Stimulated activated CD4-positive, alpha-beta T cell treated with anti-CD3 and anti-CD28 coated beads, Interleukin-1b, Interleukin-23, amount 100 ng/mL, for 24 hours (primary cell): Measurements from ENCODE around the gene PLPP3.

Experiments
- DNase-seq, 4 experiments: peaks; one replicate each; pipeline ENCODE4 v3.0.0-alpha.2; 2020; ENCODE audit warnings: low read depth in 4 of 4, low spot score in 1 of 4

The PLPP3 gene

DNA sequence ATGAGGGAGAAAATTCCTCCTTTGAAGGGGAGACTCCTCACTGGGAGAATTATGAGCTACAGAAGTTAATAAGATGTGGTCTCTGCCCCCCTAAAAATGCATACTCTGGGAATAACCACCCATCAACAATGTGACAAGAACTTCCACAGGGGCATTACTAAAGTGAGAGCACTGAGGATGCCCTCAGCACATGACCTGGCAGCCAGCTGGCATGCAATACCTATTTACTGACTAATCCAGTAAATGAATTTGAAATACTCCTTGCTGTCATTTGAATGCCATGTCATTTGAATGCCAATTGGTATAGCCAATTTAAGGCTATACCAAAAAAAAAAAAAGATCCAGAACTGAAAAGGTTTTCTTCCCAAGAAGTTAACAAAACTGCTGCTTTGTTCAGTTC, 30.8 kb downstream of the PLPP3 start:
- DNase-seq, result no peak

DNA sequence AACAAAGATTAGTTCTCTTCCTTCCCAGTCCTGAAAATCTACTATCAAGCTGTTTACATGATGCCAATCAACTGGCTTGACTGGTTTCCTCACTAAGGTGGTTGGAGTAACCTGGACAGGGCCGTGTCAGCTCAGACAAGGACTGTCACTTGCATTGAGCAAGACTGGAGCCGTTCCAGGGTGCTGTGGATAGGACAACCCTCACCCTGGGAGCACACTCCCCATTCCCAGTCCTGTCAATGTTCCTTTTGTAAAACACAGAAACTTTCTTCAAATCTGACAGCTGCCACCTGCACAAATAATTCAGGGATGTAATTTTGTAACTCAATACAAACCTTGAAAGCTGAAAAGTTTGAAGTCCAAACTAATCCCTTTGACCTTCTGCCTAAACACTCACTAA, 31.4 kb downstream of the PLPP3 start:
- no peak for DNase-seq

DNA sequence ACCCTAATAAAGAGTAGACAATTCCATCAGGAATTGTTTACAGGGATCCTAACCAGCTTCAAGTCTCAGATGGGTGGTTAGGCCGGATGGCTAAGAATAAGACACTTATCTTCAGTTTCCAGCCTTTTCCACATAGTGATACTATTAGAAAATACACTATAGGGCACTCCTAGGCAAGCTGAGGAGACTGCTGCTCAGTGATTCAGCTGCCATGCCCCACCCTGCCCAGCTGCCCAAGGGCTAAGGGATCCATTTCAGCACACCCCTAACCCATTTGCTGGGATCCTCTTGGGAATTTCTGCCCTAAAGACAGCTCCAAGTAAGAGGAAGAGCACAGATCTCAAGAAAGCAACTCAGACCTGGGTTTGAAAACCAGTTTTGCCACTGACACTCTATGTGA, 31.9 kb downstream of the PLPP3 start:
- no peak for DNase-seq

DNA sequence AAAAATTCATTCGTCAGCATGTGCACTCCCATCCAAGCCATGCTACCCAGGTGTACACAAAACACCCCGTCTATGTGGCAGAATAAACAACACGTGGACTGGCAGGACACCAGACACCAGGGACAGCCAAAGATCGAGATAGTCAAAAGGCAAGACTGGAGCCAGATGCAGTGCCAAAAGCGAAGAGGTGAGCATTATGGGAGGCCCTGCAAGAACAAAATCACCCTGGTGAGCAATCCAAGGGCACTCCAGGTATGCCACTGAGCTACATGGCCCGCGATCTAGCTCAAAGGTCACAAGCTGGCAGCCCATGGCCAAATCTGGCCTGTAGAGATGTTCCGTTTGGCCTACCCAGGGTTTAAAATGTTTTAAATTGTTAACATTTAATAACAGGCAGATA, 33.7 kb downstream of the PLPP3 start:
- no peak for DNase-seq

DNA sequence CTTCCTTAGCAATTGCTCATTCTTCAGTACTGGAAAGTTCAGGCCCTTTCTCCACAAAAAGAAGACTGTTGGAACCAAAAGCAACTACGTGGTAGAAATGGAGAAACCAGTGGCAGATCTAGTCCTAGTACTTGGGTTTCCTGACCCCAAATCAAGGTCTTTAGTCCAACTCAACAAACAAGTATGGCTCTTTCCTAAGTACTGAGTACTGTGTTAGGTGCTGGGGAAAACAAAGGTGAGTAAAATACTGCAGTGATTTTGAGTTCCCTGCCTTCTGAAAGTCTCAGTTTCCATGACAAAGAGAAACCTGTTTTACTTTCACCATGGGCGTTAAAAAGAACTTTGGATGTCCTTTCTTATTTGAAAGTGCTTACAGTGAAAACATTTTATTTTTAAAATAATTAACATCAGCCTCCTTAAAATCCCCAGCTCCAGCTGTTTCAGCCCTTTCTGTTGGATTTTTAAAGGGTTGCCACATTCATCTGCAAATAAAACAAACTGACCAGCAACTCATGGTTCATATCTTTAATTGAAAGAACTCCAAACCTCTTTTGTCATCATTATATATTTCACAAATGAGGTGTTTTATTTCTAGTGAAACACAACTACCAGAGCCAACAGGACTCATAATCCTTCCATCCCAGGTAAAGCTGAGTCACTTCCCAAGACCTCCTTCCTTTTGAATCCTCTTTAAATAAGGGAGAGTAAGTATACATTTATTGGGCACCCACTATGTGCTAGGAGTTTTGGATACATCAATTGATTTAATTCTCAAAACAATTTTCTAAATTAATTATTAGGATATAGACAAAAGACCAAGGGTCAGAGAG, 35.4 kb downstream of the PLPP3 start:
- no peak for DNase-seq

DNA sequence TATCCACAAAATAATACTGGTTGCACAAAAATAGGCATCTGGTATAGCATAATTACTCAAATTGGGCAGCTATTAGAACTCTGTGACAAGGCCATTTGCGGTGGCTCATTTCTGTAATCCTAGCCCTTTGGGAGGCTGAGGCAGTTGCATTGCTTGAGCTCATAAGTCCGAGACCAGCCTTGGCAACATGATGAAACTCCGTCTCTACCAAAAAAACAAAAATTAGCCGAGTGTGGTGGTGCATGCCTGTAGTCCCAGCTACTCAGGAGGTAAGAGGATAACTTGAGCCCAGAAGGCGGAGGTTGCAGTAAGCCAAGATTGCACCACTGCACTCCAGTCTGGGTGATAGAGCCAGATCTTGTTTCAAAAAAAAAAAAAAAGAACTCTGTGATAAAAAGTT, 36.7 kb downstream of the PLPP3 start:
- no peak for DNase-seq

DNA sequence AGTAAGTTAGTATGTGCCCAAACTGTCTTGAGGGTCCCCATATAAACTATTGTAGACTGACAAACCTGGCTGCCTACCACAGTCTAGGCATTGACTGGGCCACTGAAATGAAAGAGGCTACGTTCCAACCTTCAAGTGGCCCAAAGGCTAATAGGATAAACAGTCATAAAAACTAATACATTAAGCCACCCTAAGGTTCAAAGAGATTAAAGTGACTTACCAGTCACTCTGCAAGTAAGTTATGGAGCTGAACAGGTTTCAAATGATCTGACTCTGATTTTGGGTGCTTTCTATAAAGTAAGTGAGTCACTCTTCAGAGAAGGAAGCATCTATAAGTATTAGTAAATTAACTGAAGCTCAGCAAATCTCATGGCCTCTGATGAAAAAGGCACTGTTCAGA, 38.0 kb downstream of the PLPP3 start:
- DNase-seq, result no peak

DNA sequence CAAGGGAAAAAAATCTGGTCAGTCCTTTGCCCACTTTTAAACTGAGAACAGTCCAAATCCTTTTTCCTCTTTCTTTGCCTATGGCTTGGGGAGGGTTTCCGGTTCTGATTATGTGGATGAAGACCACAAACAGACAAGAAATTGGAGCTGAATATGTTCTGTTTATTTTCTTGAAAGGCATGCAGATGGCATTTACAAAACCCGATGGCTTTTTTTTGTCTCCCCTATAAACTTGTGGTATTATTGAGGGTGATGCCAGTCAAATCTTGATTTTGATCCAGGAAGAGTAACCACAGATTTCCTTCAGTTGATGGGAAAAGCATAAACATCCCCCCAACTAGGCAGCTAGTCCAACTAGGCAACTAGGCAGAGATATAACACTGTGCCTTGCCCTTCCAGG, 38.9 kb downstream of the PLPP3 start:
- no peak for DNase-seq

DNA sequence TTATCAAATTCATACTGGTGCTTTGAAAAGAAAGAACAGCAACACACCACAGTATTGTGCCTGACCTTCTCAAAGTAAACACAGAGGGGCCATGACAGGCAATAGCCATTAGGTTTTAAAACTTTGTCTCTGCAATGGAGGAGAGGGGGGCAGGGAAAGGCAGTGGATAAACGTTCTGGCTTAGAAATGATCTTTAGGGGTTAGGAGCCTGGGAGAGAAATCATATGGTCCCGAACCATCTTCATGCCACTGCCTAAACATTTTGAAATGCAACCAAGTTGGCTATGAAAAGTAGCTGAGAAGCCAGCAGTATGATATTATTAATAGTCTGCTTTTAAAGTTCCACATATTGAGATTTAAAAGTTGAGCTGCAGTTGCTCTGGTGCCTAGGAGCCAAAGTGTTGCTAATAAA, 39.8 kb downstream of the PLPP3 start:
- no peak for DNase-seq

DNA sequence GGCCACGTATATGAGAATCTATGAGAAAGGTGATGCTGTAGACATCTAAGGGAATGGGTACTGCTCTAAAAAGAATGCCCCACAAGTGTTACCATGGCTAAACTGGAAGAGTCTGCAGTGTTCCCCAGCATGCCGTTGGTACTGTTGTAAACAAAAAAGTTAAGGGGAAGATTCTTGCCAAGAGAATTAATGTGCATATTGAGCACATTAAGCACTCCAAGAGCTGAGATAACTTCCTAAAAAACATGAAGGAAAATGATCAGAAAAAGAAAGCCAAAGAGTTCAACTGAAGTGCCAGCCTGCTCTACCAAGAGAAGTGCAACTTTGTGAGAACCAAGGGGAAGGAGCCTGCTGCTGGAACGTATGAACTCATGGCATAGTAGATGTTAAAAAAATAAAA, 40.8 kb downstream of the PLPP3 start:
- no peak for DNase-seq

DNA sequence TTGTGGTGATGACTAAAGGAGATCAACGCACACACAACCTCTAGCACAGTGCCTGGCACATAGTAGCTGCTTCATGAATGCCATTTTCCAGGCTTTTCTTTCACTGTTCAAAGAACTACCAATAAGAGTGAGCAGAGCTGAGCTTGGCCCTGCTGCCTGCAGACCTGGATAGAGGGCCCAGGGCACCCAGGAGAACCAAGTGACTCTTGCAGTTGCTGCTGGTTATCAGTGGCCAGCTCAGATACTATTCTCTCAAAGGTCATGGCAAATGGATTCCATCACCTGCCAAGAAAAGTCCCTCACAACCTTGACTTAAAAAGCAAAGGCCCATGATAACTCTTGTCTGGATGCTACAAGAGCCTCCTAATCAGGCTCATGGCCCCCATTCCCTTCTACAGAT, 41.7 kb downstream of the PLPP3 start:
- no peak for DNase-seq

DNA sequence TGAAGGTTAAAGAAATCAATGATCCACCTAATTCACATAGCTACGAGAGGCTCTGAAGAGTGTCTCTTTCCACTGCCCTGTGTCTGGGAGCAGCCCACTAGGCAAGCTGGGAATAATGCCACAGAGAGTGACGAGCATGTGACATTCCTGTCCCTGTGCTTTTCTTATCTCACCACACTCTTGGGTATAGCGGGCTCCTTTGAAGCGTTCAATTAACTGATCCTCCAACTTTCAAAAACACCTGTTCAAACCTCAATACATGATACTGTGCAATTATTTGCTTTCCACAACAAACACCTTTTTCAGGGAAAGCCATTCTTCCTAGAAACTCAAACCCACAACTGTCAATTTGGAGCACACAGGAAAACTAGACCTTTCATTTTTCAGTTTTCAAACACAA, 43.4 kb downstream of the PLPP3 start:
- no peak for DNase-seq

DNA sequence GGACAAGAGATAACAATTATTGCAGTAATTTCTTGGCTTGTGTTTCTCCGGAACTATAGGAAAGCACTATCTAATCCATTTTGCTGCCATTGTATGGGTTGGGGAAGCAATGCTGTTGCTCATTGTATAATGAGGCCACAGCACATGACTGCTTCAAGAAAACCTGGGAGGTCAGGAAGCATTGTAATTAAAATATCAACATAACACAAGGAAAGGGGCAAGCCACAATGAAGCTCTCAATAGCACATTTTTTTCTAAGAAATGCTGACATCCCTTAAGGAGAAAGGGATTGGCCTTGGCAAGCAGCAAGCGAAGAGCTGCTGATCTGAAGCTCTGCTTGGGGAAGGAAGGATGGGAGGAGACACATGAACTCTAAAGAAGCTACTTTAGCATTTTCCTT, 44.0 kb downstream of the PLPP3 start:
- no peak for DNase-seq

DNA sequence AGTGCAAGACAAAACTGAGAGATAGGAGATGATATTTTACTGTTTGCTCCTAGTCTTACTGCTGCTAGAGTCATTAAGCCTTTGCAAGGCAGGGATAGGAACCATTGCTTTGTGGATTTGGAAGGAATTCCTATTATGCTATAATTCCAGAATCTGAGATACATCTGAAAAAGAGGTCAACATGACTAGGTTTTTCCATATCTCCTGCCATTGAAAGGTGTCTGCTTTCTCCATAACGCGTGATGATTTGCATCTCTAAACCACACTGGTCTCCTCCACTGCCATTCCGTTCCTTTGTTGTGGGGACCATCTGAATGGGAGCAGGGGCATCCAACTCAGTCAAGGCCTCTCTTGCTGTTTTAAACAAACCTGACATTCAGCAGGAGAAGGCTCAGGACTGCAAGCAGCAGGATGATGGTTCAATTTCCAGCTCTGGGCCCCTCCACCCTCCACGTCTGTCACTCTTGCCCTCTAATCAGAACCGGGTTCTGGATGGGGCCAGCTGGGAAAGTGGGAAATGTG, 45.2 kb downstream of the PLPP3 start:
- DNase-seq, result no peak

DNA sequence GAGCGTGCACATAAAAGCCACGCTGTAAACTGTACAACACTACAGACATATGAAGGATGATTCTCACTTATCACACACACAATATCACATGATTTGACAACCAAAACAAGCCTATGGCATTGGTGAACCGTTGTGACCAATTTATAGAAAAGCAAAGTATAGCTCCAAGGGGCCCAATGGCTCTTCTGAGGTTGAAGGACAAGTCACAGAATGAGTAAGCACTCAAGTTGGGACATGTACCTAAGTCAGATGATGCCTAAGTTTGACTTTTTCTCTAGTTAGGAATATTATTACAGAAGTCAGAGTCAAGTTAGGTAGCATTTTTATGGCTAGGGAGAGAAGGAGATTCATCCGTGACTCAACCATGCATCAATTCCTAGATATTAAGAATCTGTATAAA, 45.7 kb downstream of the PLPP3 start:
- no peak for DNase-seq

DNA sequence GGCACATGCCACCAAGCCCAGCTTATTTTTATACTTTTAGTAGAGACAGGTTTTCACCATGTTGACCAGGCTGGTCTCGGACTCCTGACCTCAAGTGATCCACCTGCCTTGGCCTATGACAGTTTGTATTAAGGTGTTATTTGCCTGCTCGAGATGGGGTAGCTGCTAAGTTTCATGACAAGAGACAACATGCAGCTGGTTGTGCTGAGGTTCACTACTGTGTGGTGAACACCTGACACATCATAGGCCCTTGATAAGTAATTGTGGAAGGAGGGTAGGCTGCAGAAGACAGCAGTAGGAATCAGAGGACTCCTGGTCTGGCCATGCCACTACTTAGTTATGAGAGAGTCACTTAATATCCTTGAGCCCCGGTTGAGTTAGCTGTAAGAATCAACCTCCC, 46.2 kb downstream of the PLPP3 start:
- DNase-seq, result no peak

DNA sequence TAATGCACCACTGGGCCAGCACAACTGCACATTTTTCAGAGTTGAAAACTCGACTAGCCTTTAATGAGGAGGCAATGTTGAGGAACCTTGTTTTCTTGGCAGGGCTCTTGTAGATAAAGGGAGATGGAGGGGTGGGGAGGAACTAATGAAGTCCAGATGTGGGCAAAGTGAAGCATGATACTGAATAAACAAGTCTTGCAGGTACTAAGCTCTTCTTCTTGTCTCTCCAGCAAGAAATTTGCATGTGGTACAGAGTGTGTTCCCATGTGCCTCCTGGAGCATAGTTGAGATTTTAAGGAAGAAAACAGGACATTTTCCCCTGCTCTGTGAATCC, 47.0 kb downstream of the PLPP3 start:
- no peak for DNase-seq

DNA sequence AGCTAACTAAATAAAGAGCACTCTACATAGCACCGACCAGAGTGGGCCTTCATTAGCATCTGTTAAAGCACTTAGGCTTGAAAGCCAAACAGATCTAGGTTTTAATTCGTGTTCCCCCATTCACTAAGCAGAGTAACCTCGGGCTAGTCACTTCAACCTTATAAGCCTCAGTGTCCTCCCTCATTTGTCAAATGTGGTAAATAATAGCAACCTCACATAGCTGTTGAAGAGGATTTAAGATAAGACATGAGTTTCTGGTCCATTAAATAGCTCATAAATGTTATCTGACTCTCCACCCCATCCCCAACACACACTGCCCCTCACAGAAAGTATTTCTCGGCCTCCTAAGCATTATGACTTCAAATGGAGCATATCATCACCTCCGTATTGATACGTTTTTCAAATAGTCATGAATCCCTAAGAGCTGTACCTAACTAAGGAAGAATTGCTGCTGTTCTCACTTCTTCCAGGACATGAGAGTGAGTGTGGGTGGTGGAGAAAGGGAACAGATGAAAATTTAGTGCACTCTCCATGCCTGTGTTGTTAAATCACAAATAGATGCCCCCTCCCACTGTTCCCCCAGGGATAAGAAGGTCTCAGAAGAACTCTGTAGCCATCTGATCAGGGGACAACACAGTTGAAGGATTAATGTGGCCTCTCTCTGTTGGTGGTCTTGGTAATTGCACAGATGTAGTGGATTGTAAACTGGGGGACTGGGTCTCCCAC, 47.6 kb downstream of the PLPP3 start:
- DNase-seq, result no peak

DNA sequence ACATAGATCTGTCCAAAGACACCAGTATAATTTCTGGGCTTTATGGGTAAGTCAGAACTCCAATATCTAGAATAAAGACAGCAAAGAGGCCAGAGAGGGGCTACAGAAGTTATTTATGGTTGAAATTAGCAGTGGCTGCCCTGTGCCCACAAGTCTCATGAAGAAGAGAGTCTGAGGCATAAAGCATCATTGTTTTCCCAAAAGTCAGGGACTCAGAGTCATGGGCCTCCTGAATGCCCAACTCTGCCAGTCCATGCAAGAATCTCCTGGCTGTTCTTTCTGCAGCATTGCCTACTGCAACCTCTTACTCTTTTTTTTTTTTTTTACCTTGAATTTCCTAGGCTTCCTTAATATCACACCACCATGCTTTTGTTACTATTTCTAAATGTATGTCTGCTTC, 49.6 kb downstream of the PLPP3 start:
- DNase-seq, result no peak

DNA sequence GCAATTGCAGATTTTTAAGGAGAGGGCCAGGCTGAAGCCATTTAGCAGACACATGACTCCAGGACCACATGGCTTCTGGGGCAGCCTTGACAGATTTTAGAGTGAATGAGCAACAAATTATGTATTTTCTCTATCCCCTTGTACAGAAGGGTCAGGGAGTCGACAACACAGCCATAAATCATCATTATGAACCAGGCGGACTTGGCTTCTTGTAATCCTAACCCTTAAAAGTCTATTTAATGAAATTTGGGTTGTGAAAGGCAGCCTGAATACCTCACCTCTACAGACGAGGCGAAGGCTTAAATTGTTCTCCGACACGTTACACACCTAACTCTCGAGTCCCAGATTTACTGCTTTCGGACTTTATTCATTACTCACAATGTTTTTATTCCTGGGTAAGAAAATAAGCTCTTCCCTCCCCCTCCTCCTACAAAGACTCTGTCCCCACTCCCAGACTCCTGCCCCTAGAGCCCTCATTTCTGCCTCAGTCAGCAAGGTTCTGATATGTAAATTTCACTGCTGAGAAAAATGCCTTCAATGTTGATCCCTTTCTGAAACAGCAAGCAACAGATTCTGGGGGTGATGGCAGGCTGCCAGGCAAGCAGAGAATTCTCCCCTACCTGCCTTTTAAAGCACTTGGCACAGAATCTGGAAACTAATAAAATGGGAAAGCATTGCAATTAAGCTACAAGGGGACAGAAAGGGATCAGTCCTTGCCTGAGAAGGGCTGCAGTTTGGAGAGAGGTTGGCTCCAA, 51.6 kb downstream of the PLPP3 start:
- no peak for DNase-seq

DNA sequence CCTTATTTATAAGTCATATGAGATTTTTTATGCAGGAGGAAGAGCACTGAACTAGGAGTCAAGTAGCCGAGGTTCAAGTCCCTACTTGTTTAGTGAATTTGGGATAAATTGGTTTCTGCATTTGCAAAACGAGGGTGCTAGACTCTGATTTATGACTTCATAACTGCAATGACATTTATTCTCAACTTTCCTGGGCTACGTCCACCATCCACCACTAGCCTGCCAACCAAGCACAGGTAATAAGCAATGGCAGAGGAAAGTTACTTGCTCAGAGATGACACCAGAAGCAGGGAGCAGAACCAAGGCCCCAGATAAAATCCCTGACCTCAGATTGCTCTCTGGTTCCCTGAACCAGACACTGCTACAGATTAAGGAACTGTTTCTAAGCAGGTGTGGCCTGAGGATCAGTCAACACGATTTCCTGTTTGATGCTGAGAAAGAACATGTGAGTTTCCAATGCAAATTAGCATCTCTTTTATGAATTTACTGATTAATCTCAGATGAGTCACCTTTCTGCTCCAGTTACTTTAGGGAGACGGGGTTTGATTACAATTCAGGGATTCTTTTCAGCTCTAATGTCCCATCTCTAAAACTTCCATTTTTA, 52.7 kb downstream of the PLPP3 start:
- no peak for DNase-seq
